NCI-H460 (cell line): ENCODE measurements around the gene USPL1. TPM values are rescaled to one million over a fixed set of nuclear protein-coding genes. Genes with fewer than 3 reads are reported as not detected.
A peak's percentile ranks its signal among the peaks of the same experiment; 100 is the strongest.
"Not testable (repeated sequence)": the region's sequence is repeated elsewhere in the genome, so short reads cannot be mapped to it uniquely, and the experiment has no call there.

Source experiments
- DNase-seq: peaks from one replicate; pipeline ENCODE4 v3.0.0-alpha.2; 2016; ENCODE audit warnings: low read depth; ENCODE audit errors: extremely low read depth
- polyA plus RNA-seq: library from polyadenylated mRNA; depleted of rRNA; stranded (reverse); fragments of >200 nt; gene quantifications from 2 replicates; pipeline ENCODE4 v1.2.3, GENCODE V29; 2014; cell fraction: nucleus; rRNA removed
- total RNA-seq: library from RNA; depleted of rRNA; stranded (reverse); fragments of >200 nt; shearing (Covaris generic); gene quantifications from 2 replicates; pipeline ENCODE4 v1.2.3, GENCODE V29; 2014; rRNA removed

USPL1 gene
- total RNA-seq: 12.5 and 13.0 TPM in 2 replicates
- 20.8 and 35.4 TPM in 2 replicates for polyA plus RNA-seq

DNA sequence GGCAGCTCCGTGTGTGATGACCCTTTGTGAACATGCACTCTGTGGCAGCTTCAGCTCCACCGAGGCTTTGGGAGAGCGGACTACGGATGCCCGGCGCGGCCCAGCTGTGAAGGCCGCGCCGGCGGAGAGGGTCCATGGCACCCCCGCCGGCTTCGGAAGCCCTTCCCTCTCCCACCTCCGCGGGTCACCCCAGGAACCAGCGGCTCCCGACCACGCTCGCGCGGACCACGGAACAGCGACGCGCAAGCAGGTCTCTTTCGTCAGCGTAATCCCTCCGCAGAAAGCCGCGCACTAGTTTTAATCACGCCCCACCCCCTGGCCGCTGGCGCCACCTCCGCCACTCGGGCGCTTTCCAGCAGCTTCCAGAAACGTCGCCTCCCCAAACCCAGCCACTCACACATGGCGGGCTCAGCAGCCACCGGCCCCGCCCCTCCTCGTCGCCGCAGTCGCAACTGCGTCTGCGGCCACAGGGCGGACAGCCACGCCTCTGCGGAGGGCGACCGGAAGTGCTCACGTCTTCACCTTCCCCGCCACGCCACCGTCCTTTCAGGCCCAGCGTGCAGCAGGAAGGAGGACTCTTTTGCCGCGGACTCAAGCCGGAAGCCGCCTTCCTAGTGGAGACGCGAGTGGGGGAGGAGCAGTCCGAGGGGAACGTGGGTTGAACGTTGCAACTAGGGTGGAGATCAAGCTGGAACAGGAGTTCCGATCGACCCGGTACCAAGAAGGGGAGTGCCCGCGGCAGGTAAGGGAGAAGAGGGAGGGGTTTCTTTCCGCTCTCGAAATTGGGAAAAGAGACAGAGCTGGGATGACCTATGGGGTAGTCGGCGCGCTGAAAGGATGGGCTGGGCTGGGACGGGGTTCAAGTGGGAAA, at the start of gene USPL1:
USPL1 (plus strand) TSS at position 606 of the 871 bp plus-strand sequence. CDS start 3,221 bp downstream, outside the sequence.
- peak; percentile 94 for DNase-seq

DNA sequence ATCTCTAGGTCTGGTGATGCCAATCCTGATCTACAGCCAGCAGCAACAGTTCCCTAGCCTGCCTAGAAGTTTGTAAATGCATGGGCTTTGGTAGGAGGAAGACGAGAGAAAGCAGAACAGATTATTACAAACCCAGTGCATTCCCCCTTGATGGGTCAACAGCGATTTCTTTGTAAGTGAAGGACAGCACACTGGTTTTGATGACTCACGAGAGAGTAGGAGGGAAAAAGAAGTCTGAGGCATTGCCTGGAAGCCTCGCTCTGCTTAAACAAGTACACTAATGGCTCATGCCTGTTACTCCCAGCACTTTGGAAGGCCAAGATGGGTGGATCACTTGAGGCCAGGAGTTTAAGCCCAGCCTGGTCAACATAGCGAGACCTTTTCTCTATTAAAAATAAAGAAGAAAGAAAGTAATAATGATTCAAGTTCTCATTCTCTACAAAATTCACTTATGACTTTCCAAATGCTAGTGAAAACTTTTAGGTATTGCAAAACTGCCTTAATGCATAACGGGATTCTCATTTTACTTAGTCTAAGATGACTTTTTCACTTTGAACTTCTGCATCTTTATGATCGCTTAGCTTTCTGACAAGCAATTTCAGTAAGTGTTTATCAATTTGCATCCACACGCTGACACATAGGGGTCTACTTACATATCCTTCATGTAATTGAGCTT, 47.7 kb upstream of the USPL1 start:
- DNase-seq: no peak

GRCh38 chr13:30570691-30571090, 47.0 kb upstream of the USPL1 start:
- DNase-seq: no peak

DNA sequence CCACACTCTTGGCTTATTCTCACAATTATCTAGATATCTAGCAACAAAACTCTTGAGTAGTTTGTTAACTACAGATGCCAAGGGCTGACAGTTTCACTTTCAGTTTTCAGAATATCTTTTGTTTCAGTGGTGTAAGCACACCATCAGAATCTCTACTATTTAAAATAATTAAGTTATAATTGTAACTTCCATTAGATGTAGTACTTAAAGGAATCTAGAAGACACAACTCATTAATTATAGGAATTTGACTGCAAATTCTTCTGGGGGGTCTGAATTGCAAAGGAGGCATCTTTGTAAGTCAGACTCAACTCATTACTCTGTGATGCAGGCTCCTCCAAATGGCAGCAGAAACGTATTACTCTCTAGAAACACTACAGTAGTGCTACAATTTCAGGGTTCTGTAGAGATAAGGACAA, 44.9 kb upstream of the USPL1 start:
- peak; percentile 40 for DNase-seq

- no peak for DNase-seq
These were observed 41.2 kb upstream of the USPL1 start for GRCh38 chr13:30576528-30576927.

DNA sequence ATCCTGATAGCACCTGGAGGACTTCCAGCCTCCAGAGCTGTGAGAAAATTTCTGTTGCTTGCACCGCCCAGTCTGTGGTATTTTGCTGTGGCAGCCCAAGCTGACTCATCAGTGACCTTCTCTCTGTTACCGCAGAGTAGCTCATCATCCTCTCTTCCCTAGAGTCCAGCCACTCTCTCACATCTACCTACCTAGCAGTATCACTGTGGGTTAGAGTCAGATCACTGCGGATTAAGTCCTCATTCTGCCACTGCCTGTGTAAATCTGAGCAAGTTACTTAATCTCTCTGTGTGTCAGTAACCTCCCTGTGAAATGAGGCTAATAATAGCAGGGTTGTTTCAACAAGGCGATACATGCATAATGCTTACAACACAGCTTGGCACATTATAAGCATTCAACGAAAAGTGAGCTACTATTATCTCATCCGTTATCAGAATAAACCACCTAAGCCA, 40.3 kb upstream of the USPL1 start:
- peak; percentile 42 for DNase-seq

DNA sequence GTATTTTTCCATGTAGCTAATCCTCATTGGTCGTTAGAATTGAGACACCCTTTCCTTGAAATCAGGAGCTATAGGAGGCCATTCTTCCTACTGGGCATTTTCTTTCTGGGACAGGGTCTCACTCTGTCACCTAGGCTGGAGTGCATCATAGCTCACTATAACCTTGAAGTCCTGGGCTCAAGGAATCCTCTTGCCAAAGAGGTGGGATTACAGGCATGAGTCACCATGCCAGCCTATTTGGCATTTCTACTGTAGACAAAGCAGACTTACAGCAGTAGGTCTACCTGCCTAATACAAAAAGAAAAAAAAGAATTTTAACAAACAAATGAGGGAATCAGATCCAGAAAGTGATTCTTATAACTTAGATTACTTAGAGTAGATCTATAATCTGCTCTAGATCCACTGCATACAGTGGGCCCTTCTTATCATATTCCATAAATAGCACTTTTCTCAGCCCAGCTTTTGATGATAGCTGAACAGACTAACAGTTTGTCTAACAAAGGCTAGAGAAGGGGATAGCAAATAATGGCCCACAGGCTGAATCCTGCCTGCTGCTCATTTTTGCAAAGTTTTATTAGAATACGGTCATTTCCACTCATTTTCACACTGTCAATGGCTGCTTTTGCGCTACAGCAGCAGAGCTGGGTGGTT, 36.7 kb upstream of the USPL1 start:
- DNase-seq: no peak

DNA sequence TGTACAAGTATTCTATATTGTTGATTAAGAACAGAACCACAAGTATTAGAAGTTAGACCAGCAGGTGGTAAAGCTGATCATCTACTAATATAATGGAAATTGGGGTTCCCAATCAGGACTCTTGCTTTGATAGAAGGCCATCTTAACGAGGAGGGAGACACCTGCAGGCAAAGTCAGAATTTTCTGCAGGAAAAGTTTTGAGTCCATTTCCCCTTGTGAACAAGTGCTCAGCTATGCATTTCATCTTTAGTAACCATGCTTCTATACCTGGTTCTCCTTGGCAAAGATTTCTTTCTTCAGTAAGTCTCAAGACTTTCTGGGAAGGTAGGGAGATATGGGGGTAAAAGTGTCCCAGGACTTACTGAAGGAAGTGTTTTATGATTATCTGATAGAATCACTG, 36.1 kb upstream of the USPL1 start:
- no peak for DNase-seq

GRCh38 chr13:30584051-30584731, 33.5 kb upstream of the USPL1 start:
- DNase-seq: no peak

DNA sequence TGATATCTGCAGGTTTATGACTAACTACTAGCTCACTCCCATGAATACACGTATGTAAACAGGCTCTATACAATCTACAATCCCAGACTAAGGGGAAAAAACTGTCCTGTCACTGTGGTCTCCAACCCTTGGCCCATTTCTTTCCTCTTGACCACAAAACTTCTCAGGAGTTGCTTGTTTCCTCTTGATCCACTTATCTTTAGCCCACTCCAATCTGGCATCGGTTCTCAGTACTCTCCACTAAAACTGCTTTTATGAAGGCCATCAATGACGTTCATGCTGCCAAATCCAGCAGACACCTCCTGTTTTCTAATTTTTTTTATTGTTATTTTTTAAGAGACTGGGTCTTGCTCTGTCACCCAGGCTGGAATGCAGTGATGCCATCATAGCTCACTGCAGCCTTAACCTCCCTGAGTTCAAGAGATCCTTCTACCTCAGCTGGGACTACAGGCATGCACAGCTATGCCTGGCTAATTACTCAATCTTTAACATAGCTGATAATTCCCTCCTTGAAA, 31.9 kb upstream of the USPL1 start:
- DNase-seq: no peak

DNA sequence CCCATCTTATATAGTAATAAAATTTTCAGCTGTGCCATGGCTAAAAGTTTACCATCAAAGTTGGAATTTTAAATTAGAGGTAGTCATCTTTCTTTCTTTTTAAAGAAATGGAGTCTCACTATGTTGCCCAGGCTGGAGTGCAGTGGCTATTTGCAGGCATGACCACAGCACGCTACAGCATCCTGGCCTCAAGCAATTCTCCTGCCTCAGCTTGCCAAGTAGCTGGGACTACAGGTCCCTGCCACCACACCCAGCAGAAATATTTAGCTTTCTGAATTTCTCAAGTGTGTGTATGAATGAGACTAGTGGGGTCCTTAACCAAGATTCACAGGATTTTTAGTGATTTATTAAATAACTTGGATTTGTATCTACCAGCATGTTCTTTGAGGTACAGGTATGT, 30.5 kb upstream of the USPL1 start:
- no peak for DNase-seq

DNA sequence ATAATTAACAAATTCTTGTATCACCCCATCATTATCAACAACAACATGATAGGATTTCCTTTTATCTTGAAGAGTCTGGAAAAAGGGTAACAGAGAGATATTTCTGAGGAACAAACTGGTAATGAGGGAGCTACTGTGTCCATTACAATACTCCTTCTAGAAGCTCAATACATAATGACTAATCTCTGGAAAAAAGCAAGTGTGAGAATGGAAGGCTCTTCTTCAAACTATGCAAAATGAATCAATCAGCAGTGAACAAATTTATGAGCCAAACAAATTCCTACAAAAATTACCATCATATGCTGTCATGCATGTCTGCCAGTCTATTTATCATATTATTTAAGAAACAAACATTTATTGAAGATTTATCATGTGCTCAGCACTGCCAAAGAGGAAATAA, 30.0 kb upstream of the USPL1 start:
- no peak for DNase-seq

DNA sequence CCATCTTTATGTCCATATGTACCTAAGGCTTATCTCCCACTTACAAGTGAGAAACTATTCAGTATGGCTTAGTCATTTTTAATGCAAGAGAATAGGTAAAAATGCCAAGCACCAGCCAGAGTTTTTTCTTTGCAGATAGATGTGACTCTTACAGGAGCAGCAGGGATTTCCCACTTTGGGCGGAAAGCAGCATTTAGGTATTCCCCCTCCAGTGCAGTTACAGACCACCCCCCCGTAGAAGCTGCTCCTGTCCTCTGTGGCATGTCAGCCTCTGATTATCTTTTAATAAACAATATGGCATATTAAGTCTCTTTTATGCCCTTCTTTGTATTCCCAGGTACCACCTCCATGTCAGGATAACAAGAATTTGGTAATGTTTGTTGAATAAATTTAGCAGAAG, 24.7 kb upstream of the USPL1 start:
- no peak for DNase-seq

DNA sequence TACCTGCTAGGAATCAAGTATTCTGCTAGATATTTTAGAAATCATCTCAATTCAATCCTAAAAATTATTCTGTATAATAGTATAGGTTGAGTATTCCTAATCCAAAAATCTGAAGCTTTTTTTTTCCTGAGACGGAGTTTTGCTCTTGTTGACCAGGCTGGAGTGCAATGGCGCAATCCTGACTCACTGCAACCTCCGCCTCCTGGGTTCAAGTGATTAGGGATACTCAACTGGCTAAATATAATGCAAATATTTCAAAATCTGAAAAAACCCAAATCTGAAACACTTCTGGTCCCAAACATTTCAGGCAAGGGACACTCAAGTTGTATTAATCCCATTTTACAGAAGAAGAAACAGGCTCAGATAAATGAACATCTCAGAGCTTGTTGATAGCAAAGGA, 17.2 kb upstream of the USPL1 start:
- DNase-seq: no peak

DNA sequence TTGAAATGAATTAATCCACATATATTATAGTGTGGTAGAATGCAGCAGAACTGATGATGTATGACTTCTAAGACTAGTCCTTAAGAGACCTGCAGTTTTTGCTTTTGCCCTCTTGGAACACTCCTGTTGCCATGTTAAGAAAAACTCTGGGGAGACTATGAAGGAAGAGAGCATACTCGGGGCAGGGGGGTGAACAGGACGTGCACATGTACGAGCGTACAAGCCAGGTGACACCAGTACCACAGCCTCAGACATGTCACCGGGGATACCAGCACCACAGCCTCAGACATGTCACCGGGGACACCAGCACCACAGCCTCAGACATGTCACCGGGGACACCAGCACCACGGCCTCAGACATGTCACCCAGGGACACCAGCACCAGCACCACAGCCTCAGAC, 15.9 kb upstream of the USPL1 start:
- no peak for DNase-seq

DNA sequence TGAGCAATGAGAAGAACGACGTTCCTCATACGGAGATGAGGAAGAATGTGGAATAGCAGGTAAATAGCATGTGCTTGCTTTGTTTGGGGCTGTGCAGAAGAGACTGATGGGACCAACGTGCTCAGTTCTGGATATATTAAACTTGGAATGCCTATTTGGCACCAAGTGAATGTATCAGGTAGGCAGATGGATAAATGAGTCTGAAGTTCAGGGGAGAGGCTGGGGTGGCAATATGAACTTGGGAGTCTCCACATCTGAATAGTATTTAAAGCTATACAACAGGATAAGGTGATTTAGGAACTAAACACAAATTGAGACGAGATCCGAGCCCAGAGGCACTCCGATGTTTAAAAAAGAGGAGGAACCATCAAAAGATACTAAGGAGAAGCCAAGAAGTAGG, 12.7 kb upstream of the USPL1 start:
- DNase-seq: no peak

DNA sequence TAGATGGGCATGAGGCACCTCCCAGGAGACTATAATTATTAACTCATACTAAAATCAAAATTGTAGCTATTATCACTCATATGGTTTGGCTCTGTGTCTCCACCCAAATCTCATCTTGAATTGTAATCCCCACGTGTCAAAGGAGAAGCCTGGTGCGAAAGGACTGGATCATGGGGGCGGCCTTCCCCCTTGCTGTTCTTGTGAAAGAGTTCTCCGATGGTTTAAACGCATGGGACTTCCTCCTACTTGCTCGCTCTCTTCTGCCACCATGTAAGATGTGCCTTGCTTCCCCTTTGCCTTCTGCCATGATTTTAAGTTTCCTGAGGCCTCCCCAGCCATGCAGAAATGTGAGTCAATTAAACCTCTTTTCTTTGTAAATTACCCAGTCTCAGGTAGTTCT, 10.5 kb upstream of the USPL1 start:
- not testable (repeated sequence) for DNase-seq

- no peak for DNase-seq
These were observed 9.8 kb upstream of the USPL1 start for GRCh38 chr13:30607908-30608307.

- DNase-seq: no peak
These were observed 9.4 kb upstream of the USPL1 start for GRCh38 chr13:30608364-30608763.

- DNase-seq: no peak
These were observed 7.4 kb upstream of the USPL1 start for GRCh38 chr13:30610311-30610710.

GRCh38 chr13:30615481-30615865, 2.2 kb upstream of the USPL1 start:
- DNase-seq: no peak
